SK-N-SH (cell line): ENCODE results near the gene LENEP. TPM values are rescaled to one million over a fixed set of nuclear protein-coding genes. Genes with fewer than 3 reads are reported as not detected.

Source experiments
- CTCF ChIA-PET: fragments of 300-600, 350-600 bp; formaldehyde crosslinking; extraction: SDS; loops from one replicate; lab custom pipeline; 2021; lab: Yijun Ruan, JAX
- POLR2A ChIA-PET: fragments of 350-600 bp; sonication (Branson Sonifier 250); formaldehyde crosslinking; extraction: SDS; loops from one replicate; lab custom pipeline; 2020; ENCODE audit warnings: antibody characterized with exemption, inconsistent platforms; lab: Yijun Ruan, JAX
- DNase-seq: peaks from one replicate; pipeline ENCODE4 v3.0.0; 2012
- H2AFZ ChIP-seq: fragments of 200-600 bp; sonication (generic); 2 replicates; pipeline ENCODE4 v1.8.1; 2016; ENCODE audit warnings: antibody characterized with exemption, mild to moderate bottlenecking, low read depth
- H3F3A ChIP-seq: fragments of 200-600 bp; sonication (generic); replicated peaks from 2 replicates; pipeline ENCODE3; 2016; ENCODE audit warnings: antibody characterized with exemption, mild to moderate bottlenecking; ENCODE audit not compliant: insufficient read depth
- H3K27ac ChIP-seq, 2 experiments: fragments of 200-500 bp in 1 of 2; fragments of 200-600 bp in 1 of 2; sonication (Bioruptor generic) in 1 of 2; sonication (generic), shearing (Covaris generic) in 1 of 2; 2 replicates each; pipeline versions ENCODE4 v1.5.1 to v1.6.1; 2014 to 2016; ENCODE audit warnings: low read depth in 2 of 2, inconsistent platforms in 1 of 2, low read length in 1 of 2, mild to moderate bottlenecking in 1 of 2, mixed read lengths in 1 of 2
- H3K27me3 ChIP-seq: fragments of 200-600 bp; sonication (generic), shearing (Covaris generic); 2 replicates; pipeline ENCODE4 v1.6.1; 2016; ENCODE audit warnings: mixed run types; ENCODE audit not compliant: insufficient read depth
- H3K36me3 ChIP-seq, 2 experiments: fragments of 200-500 bp in 1 of 2; fragments of 200-600 bp in 1 of 2; sonication (Bioruptor generic) in 1 of 2; sonication (generic) in 1 of 2; replicated peaks in 1 of 2; 2 replicates each; pipeline versions ENCODE3 to v1.5.1; 2014 to 2016; ENCODE audit warnings: low read length in 1 of 2, mild to moderate bottlenecking in 1 of 2; ENCODE audit not compliant: insufficient read depth in 2 of 2, control insufficient read depth in 1 of 2
- H3K4me1 ChIP-seq, 2 experiments: fragments of 200-500 bp in 1 of 2; fragments of 200-600 bp in 1 of 2; sonication (Bioruptor generic) in 1 of 2; sonication (generic), shearing (Covaris generic) in 1 of 2; 2 replicates each; pipeline versions ENCODE4 v1.5.1 to v1.6.1; 2014 to 2016; ENCODE audit warnings: low read depth in 1 of 2, low read length in 1 of 2, mixed run types in 1 of 2; ENCODE audit not compliant: insufficient read depth in 2 of 2, control insufficient read depth in 1 of 2
- H3K4me2 ChIP-seq: fragments of 200-600 bp; sonication (generic), shearing (Covaris generic); 2 replicates; pipeline ENCODE4 v1.6.1; 2017; ENCODE audit warnings: mixed run types
- H3K4me3 ChIP-seq, 2 experiments: fragments of 200-500 bp in 1 of 2; fragments of 200-600 bp in 1 of 2; sonication (Bioruptor generic) in 1 of 2; sonication (generic), shearing (Covaris generic) in 1 of 2; 2 replicates each; pipeline versions ENCODE4 v1.5.1 to v1.8.1; 2014 to 2016; ENCODE audit warnings: low read depth in 2 of 2, inconsistent platforms in 1 of 2, low read length in 1 of 2, mild to moderate bottlenecking in 1 of 2, mixed read lengths in 1 of 2, moderate library complexity in 1 of 2
- H3K79me2 ChIP-seq: fragments of 200-600 bp; sonication (generic); 2 replicates; pipeline ENCODE4 v1.8.1; 2017; ENCODE audit warnings: mild to moderate bottlenecking; ENCODE audit not compliant: insufficient read depth
- H3K9ac ChIP-seq: fragments of 200-600 bp; sonication (generic); 2 replicates; pipeline ENCODE4 v1.6.1; 2017; ENCODE audit warnings: mixed run types
- H3K9me2 ChIP-seq: fragments of 200-600 bp; sonication (generic); 2 replicates; pipeline ENCODE4 v1.6.1; 2017; ENCODE audit warnings: mixed run types
- H3K9me3 ChIP-seq: fragments of 200-600 bp; sonication (generic); 2 replicates; pipeline ENCODE4 v1.6.1; 2017; ENCODE audit warnings: mixed run types, mild to moderate bottlenecking, moderate library complexity
- H4K20me1 ChIP-seq: fragments of 200-600 bp; sonication (generic); 2 replicates; pipeline ENCODE4 v1.6.1; 2017; ENCODE audit warnings: mild to moderate bottlenecking, mixed run types; ENCODE audit not compliant: insufficient read depth
- CHD2 ChIP-seq: fragments of 150-350 bp; IDR thresholded peaks from 2 replicates; pipeline ENCODE4 v1.6.1; 2018; ENCODE audit warnings: low read length; ENCODE audit not compliant: partially characterized antibody
- EP300 ChIP-seq, 2 experiments: IDR thresholded peaks; 2 replicates each; pipeline versions ENCODE4 v1.4.0 to v1.6.1; 2012; ENCODE audit warnings: borderline replicate concordance in 1 of 2, low read depth in 1 of 2, low read length in 1 of 2
- FOSL2 ChIP-seq: IDR thresholded peaks from 2 replicates; pipeline ENCODE4 v1.4.0; 2012; ENCODE audit warnings: low read depth, mild to moderate bottlenecking, moderate library complexity, borderline replicate concordance
- GABPA ChIP-seq: IDR thresholded peaks from 2 replicates; pipeline ENCODE4 v1.4.0; 2012; ENCODE audit warnings: low read depth, mild to moderate bottlenecking
- JUND ChIP-seq: IDR thresholded peaks from 2 replicates; pipeline ENCODE4 v1.4.0; 2012
- MXI1 ChIP-seq: IDR thresholded peaks from 2 replicates; pipeline ENCODE4 v1.6.1; 2012; ENCODE audit warnings: mild to moderate bottlenecking, low read depth, low read length, improper control_type of control experiment
- NFIC ChIP-seq: IDR thresholded peaks from 2 replicates; pipeline ENCODE4 v1.4.0; 2012; ENCODE audit warnings: borderline replicate concordance
- POLR2AphosphoS5 ChIP-seq: IDR thresholded peaks from 2 replicates; pipeline ENCODE4 v1.6.1; 2012; ENCODE audit warnings: low read depth, low read length
- RAD21 ChIP-seq: IDR thresholded peaks from 2 replicates; pipeline ENCODE4 v1.6.1; 2012; ENCODE audit warnings: mild to moderate bottlenecking, low read length
- RCOR1 ChIP-seq: fragments of 150-350 bp; IDR thresholded peaks from 2 replicates; pipeline ENCODE4 v1.6.1; 2017; ENCODE audit warnings: antibody characterized with exemption, low read length
- SIN3A ChIP-seq: IDR thresholded peaks from 2 replicates; pipeline ENCODE4 v1.6.1; 2012; ENCODE audit warnings: low read depth, mild to moderate bottlenecking, low read length, moderate library complexity, borderline replicate concordance
- SMC3 ChIP-seq: IDR thresholded peaks from 2 replicates; pipeline ENCODE4 v1.6.1; 2012; ENCODE audit warnings: low read depth, low read length, improper control_type of control experiment
- TAF1 ChIP-seq: IDR thresholded peaks from 2 replicates; pipeline ENCODE4 v1.6.1; 2012; ENCODE audit warnings: low read depth, mild to moderate bottlenecking, low read length, moderate library complexity, borderline replicate concordance
- USF1 ChIP-seq: IDR thresholded peaks from 2 replicates; pipeline ENCODE4 v1.4.0; 2012; ENCODE audit warnings: low read depth, borderline replicate concordance
- YY1 ChIP-seq: IDR thresholded peaks from 2 replicates; pipeline ENCODE4 v1.4.0; 2012; ENCODE audit warnings: low read depth, mild to moderate bottlenecking
- WGBS: methylation state at CpG from one replicate; pipeline ENCODE4 v1.1.6; 2017; ENCODE audit warnings: low lambda C conversion rate; 5-methylcytosine and 5-hydroxymethylcytosine counted together
- polyA plus RNA-seq, 3 experiments: library from polyadenylated mRNA; depleted of rRNA; stranded (reverse); fragments of >200 nt; gene quantifications; 2 replicates each; pipeline ENCODE4 v1.2.3, GENCODE V29; 2012
- TF ChIP-seq, protein P1 (sequence below): IDR thresholded peaks from 2 replicates; pipeline ENCODE4 v1.4.0; 2012; ENCODE audit warnings: low read depth

LENEP gene
- polyA plus RNA-seq, 1 of the 3 experiments (the other 2 are of a cell fraction), result not detected

GRCh38 chr1:155003227-155003765 is 9.9 kb downstream of the LENEP start:
- H3K36me3 ChIP-seq, result peaks cover 0 to 5% of the 10 kb centered on the region in 2 experiments
- H3K79me2 ChIP-seq, result peaks cover 37% of the 10 kb centered on the region
- under 1% methylated on average over 24 of the region's 37 CpGs for WGBS
- CTCF ChIA-PET, result interaction anchor here (0.5 to 14.0 kb wide), 12 partner anchors 10 to 593 kb away, joined by 3 to 640 read pairs (median 4); partner anchors contain the start of genes CKS1B, FLAD1, LENEP and PBXIP1
- POLR2A ChIA-PET, result interaction anchor here (0.7 to 1.7 kb wide), 3 partner anchors 25 to 46 kb away, joined by 3 to 5 read pairs (median 5); no protein-coding TSS in a partner anchor
- H2AFZ ChIP-seq, result peak overlapping the region; percentile 70; the same call in 1 of the 2 replicates
- TF ChIP-seq JUND (no peak), NFIC (peak; percentile 76), SIN3A (no peak), SMC3 (no peak), POLR2AphosphoS5 (0 out of 2 replicates have a peak, but pooled peaks have one; percentile 15), YY1 (no peak), TAF1 (0 out of 2 replicates have a peak, but pooled peaks have one; percentile 20), RCOR1 (no peak), FOSL2 (no peak)
- TF ChIP-seq, protein P1, sequence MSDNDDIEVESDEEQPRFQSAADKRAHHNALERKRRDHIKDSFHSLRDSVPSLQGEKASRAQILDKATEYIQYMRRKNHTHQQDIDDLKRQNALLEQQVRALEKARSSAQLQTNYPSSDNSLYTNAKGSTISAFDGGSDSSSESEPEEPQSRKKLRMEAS, result peak; percentile 36; the same call in 1 of the 2 replicates
- TF ChIP-seq, all 33 proteins: peak for 4
- H4K20me1 ChIP-seq, result no peaks in the 10 kb centered on the region; the same call in 1 of the 2 replicates
- no peaks in the 10 kb centered on the region for H3K27me3 ChIP-seq
- H3F3A ChIP-seq, result peaks cover 27% of the 10 kb centered on the region
- H3K27ac ChIP-seq, result peak overlapping the region; percentile 72 to 96
- peak; percentile 65 for DNase-seq
- H3K9me3 ChIP-seq, result no peaks in the 10 kb centered on the region
- peak overlapping the region; percentile 100 for H3K4me2 ChIP-seq
- H3K9me2 ChIP-seq, result no peaks in the 10 kb centered on the region
- H3K9ac ChIP-seq, result peak overlapping the region; percentile 86
- peak overlapping the region; percentile 79 to 95 for H3K4me3 ChIP-seq
- H3K4me1 ChIP-seq, result peaks cover 19 to 33% of the 10 kb centered on the region in 2 experiments

DNA sequence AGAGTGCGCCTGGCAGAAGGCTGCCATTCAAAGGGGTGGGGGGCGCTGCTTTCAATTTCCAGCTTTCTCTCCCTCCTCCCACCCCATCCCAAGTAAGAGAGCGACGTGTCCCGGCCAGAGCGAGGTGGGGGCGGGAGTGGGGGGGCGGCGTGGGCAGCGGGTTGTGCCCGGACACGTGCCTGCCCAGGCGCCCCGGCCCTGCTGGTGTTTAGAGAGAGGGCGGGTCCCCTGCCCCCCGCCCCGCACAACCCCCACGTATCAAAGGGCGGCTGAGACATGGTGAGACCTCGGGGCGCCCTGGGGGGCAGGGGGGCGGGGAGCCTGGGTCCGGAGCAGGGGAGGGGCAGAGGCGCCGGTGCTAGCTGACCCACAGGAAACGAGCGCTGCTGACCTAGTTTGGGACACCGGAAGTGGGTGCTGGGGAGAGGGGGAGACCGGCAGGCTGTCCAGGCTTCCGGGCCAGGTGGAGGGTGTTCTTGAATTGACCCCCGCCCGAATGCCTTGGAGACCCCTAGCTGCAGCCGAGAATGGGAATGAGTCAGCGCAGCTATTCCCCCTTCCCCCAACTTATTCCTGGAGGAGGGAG is 10.5 kb downstream of the LENEP start:
- Histone ChIP-seq H2AFZ (peak overlapping the region; percentile 70; the same call in 1 of the 2 replicates), H3K27me3 (no peaks in the 10 kb centered on the region)
- TF ChIP-seq CHD2 (peak; percentile 35), RAD21 (no peak), GABPA (peak; percentile 74), EP300 (IDR thresholded peaks at IDR 0.05; ENCODE audit: borderline replicate concordance in 1 of 2, low read depth in 1 of 2, low read length in 1 of 2) (peak in 1 of 2 experiments; percentile 10; a peak in 1 of 4 replicates), MXI1 (no peak; the same call in 1 of the 2 replicates), USF1 (0 out of 2 replicates have a peak, but pooled peaks have one; percentile 14)
- TF ChIP-seq, protein P1, result peak; percentile 55
- TF ChIP-seq, all 33 proteins: peak for 5
- POLR2A ChIA-PET, result interaction anchor here (0.7 to 1.7 kb wide), 4 partner anchors 14 to 46 kb away, joined by 3 to 5 read pairs (median 4); no protein-coding TSS in a partner anchor
- H3K9ac ChIP-seq, result peak overlapping the region; percentile 86
- H3K4me1 ChIP-seq, result peaks cover 18 to 30% of the 10 kb centered on the region in 2 experiments
- peaks cover 27% of the 10 kb centered on the region for H3F3A ChIP-seq
- CTCF ChIA-PET, result interaction anchor here (0.5 to 14.0 kb wide), 15 partner anchors 10 to 593 kb away, joined by 3 to 640 read pairs (median 4); partner anchors contain the start of genes ADAM15, CKS1B, FLAD1 and LENEP
- WGBS, result 2% methylated on average over 12 of the region's 34 CpGs
- H3K9me3 ChIP-seq, result no peaks in the 10 kb centered on the region
- H3K79me2 ChIP-seq, result peaks cover 37% of the 10 kb centered on the region
- peak overlapping the region; percentile 72 to 96 for H3K27ac ChIP-seq
- peaks cover 2% of the 10 kb centered on the region; the same call in 1 of the 2 replicates for H4K20me1 ChIP-seq
- no peaks in the 10 kb centered on the region for H3K9me2 ChIP-seq
- peak; percentile 80 for DNase-seq
- H3K4me2 ChIP-seq, result peak overlapping the region; percentile 100
- H3K4me3 ChIP-seq, result peak overlapping the region; percentile 79 to 95
- H3K36me3 ChIP-seq, result peaks cover 0 to 5% of the 10 kb centered on the region in 2 experiments
